Measurements from ENCODE around the gene LIPF. TPM values are rescaled to one million over a fixed set of nuclear protein-coding genes. Genes with fewer than 3 reads are reported as not detected.

The LIPF gene
- total and polyA plus RNA-seq, 2 of the 4 experiments (the other 2 are of a cell fraction), result not detected

DNA sequence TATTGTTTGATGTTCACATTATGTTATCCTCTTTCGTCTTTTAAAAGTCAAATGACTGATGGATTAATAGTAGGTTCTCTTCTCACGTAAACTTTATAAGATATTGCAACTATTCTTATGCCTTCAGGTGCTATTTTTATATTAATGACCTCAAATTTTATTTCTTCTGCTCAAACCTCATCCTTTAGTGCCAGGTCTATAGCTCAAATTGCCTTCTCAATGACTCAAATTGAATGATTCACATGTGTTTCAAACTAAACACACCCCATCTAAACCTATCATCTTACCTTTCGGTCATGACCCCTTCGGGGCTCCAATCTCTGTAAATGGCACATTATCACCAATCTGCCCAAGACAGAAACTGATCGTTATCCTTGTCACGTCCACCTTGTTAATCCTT is 22.0 kb upstream of the LIPF start:
- no peaks in the 10 kb centered on the region for H4K20me1 ChIP-seq (ENCODE audit: insufficient read depth, low read length)
- no peak overlapping the region for H3K4me2 ChIP-seq (ENCODE audit: low read depth, low read length)
- no peak overlapping the region for H2BK5ac ChIP-seq (ENCODE audit: low read depth, low read length, poor library complexity, severe bottlenecking)
- intact Hi-C loops (cut with micrococcal nuclease), result no loop called here
- H3K9me3 ChIP-seq (ENCODE audit: control insufficient read depth, insufficient read depth, low read length), result peaks cover 8% of the 10 kb centered on the region
- H3K27ac ChIP-seq (ENCODE audit: insufficient read depth, low read length), result no peak overlapping the region
- H4K8ac ChIP-seq (ENCODE audit: low read depth in 2 of 2, low read length in 2 of 2), result no peak overlapping the region
- no peak overlapping the region for H2AFZ ChIP-seq (replicated peaks; ENCODE audit: low read length, poor library complexity)
- no TSS peak for BruUV-seq (replicated peaks)
- WGBS, 2 experiments (ENCODE audit: extremely low coverage in 2 of 2, insufficient read length in 1 of 2), result 67% methylated on average over 2 of the region's 6 CpGs; no CpG with 5 or more reads in 1 of the 2 experiments
- in situ Hi-C loops (cut with MboI; ENCODE audit: low sequenced_read_pairs), result no loop called here
- H3K56ac ChIP-seq (ENCODE audit: extremely low read depth, insufficient read depth, low read length), result no peak overlapping the region
- no peaks in the 10 kb centered on the region for H3K27me3 ChIP-seq (ENCODE audit: control insufficient read depth, insufficient read depth, low read length)
- H2BK15ac ChIP-seq (ENCODE audit: low read depth, low read length), result no peak overlapping the region
- H3K36me3 ChIP-seq (ENCODE audit: control insufficient read depth, insufficient read depth, low read length), result no peaks in the 10 kb centered on the region
- no peak overlapping the region for H2BK120ac ChIP-seq (ENCODE audit: low read depth, low read length)
- H3K4me1 ChIP-seq (ENCODE audit: control insufficient read depth, insufficient read depth, low read length), result no peaks in the 10 kb centered on the region
- ATAC-seq (ENCODE audit: low read depth), result no peak
- H3K18ac ChIP-seq (ENCODE audit: low read depth, low read length), result no peak overlapping the region
- no peak overlapping the region for H4K5ac ChIP-seq (ENCODE audit: low read depth, low read length)
- no peak overlapping the region for H3K14ac ChIP-seq (replicated peaks; ENCODE audit: low read depth, low read length)
- no peak overlapping the region for H2BK20ac ChIP-seq (ENCODE audit: low read depth, low read length)
- TF ChIP-seq MAZ (IDR thresholded peaks at IDR 0.05; ENCODE audit: borderline replicate concordance, low read depth, low read length), result no peak
- TF ChIP-seq RFX5 (IDR thresholded peaks at IDR 0.05; ENCODE audit: low read depth, low read length), result no peak
- TF ChIP-seq CEBPB (IDR thresholded peaks at IDR 0.05; ENCODE audit: low read depth, low read length), result no peak
- no peak for TF ChIP-seq SMC3 (IDR thresholded peaks at IDR 0.05; ENCODE audit: low read depth, low read length)
- no peak for TF ChIP-seq CHD1 (IDR thresholded peaks at IDR 0.05; ENCODE audit: low read depth, low read length)
- no peak for TF ChIP-seq RAD21 (IDR thresholded peaks at IDR 0.05; ENCODE audit: low read length)
- TF ChIP-seq, protein P1, sequence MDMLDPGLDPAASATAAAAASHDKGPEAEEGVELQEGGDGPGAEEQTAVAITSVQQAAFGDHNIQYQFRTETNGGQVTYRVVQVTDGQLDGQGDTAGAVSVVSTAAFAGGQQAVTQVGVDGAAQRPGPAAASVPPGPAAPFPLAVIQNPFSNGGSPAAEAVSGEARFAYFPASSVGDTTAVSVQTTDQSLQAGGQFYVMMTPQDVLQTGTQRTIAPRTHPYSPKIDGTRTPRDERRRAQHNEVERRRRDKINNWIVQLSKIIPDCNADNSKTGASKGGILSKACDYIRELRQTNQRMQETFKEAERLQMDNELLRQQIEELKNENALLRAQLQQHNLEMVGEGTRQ (IDR thresholded peaks at IDR 0.05; ENCODE audit: low read depth, low read length), result no peak
- no peak for TF ChIP-seq MAFK (IDR thresholded peaks at IDR 0.05; ENCODE audit: low read depth, low read length)
- TF ChIP-seq BHLHE40 (IDR thresholded peaks at IDR 0.05; ENCODE audit: low read depth, low read length), result no peak
- peak; percentile 3 for DNase-seq
- no peak overlapping the region for H2AK9ac ChIP-seq (replicated peaks; ENCODE audit: low read depth, low read length, poor library complexity)
- no peak overlapping the region for H3K4ac ChIP-seq (ENCODE audit: low read depth, low read length)
- H3K79me1 ChIP-seq (ENCODE audit: low read depth in 1 of 2, low read length in 2 of 2), result no peaks in the 10 kb centered on the region
- H3K23ac ChIP-seq (ENCODE audit: low read depth, low read length), result no peak overlapping the region
- no peak overlapping the region for H3K9ac ChIP-seq (ENCODE audit: low read depth, low read length)
- no peaks in the 10 kb centered on the region for H3K9me1 ChIP-seq (ENCODE audit: insufficient read depth, low read length)
- H4K91ac ChIP-seq (ENCODE audit: insufficient read depth, low read depth, low read length), result no peak overlapping the region
- dilution Hi-C loops (cut with HindIII; ENCODE audit: low sequenced_read_pairs, unreplicated experiment), result no loop called here
- no peak overlapping the region for H3K4me3 ChIP-seq (ENCODE audit: insufficient read depth, low read depth, low read length)
- H2AK5ac ChIP-seq (ENCODE audit: low read depth, low read length), result no peak overlapping the region
- ChIA-PET CTCF (no interaction called here), POLR2A (ENCODE audit: unreplicated experiment) (no interaction called here)
